Measurements from ENCODE around the gene PLD4. TPM values are rescaled to one million over a fixed set of nuclear protein-coding genes. Genes with fewer than 3 reads are reported as not detected.

The PLD4 gene
- polyA plus RNA-seq, 4 donors, result 0.42 to 12.4 (median 1.4) TPM; not detected in 1

DNA sequence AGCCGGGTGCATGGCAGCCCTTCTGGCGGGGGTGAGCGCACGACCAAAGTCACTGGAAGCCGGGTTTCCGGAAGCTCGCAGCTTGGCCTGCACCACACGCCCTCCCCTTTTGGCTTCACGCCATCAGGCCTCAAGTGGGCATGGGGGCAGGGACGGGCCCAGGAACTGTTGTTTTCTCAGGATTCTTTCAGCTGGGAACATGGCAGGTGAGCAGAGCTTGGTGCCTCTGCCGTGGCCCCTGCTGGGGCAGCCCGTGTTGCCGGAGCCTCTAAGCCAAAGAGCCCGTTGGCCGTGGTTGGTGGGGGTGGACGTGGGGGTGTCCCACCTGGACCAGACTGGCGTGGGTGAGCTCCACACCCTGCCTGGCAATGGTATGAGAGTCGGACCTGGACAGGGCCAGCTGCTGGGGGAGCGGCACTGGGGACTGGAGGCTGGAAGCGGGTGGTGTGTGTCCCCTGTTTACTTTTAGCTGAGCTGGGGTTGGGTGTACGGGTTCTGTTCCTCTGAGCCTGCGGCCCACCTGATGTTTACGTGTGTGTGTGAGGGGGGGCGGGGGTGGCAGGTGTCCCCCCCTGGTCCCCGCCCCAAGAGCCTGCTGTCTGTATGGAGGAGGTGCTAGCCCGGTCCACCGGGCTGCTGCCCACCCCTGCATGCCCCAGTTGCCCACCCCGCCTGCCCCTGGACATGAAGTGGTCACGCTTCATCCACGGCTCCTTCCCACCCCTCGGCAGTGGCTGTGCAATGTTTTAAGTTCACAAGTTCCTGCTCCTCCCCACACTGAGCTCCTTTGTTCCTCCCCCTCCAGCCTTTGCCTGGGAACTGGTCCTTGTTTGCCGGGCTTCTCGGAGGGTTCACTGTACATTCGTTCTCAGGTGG, 28.7 kb upstream of the PLD4 start:
- WGBS, 3 donors, result 51 to 69% (median 53%) methylated on average over 27 to 34 of the region's 34 CpGs
- Histone ChIP-seq H3K27me3 (ENCODE audit: control insufficient read depth in 3 of 3, insufficient read depth in 3 of 3, low read length in 3 of 3) (no peaks in the 10 kb centered on the region), H3K4me1 (ENCODE audit: control insufficient read depth in 3 of 3, insufficient read depth in 2 of 3, low read depth in 1 of 3, low read length in 2 of 3) (no peaks in the 10 kb centered on the region), H3K36me3 (ENCODE audit: control insufficient read depth in 3 of 3, insufficient read depth in 2 of 3, low read depth in 1 of 3, low read length in 3 of 3) (peaks cover 0 to 28% (median 3%) of the 10 kb centered on the region in 3 donors), H3K27ac (ENCODE audit: low read depth in 1 of 3, low read length in 2 of 3) (no peak overlapping the region), H3K4me3 (ENCODE audit: low read depth in 1 of 3, low read length in 3 of 3) (no peak overlapping the region), H3K9me3 (ENCODE audit: control insufficient read depth in 2 of 2, insufficient read depth in 1 of 2, low read depth in 1 of 2, low read length in 1 of 2) (peaks cover 0 to 1% of the 10 kb centered on the region in 2 donors)
- FAIRE-seq (no peak), DNase-seq (no peak)

GRCh38 chr14:104897330-104898194, 27.1 kb upstream of the PLD4 start:
- peaks cover 0 to 28% (median 3%) of the 10 kb centered on the region in 3 donors for H3K36me3 ChIP-seq (ENCODE audit: control insufficient read depth in 3 of 3, insufficient read depth in 2 of 3, low read depth in 1 of 3, low read length in 3 of 3)
- H3K27me3 ChIP-seq (ENCODE audit: control insufficient read depth in 3 of 3, insufficient read depth in 3 of 3, low read length in 3 of 3), result no peaks in the 10 kb centered on the region
- FAIRE-seq (no peak), DNase-seq (no peak)
- no peak overlapping the region for H3K27ac ChIP-seq (ENCODE audit: low read depth in 1 of 3, low read length in 2 of 3)
- no peaks in the 10 kb centered on the region for H3K9me3 ChIP-seq (ENCODE audit: control insufficient read depth in 2 of 2, insufficient read depth in 1 of 2, low read depth in 1 of 2, low read length in 1 of 2)
- no peak overlapping the region for H3K4me3 ChIP-seq (ENCODE audit: low read depth in 1 of 3, low read length in 3 of 3)
- H3K4me1 ChIP-seq (ENCODE audit: control insufficient read depth in 3 of 3, insufficient read depth in 2 of 3, low read depth in 1 of 3, low read length in 2 of 3), result no peaks in the 10 kb centered on the region
- 70 to 89% (median 77%) methylated on average over 37 of the region's 37 CpGs for WGBS, 3 donors

GRCh38 chr14:104898195-104898558, 26.5 kb upstream of the PLD4 start:
- H3K9me3 ChIP-seq (ENCODE audit: control insufficient read depth in 2 of 2, insufficient read depth in 1 of 2, low read depth in 1 of 2, low read length in 1 of 2), result no peaks in the 10 kb centered on the region
- H3K36me3 ChIP-seq (ENCODE audit: control insufficient read depth in 3 of 3, insufficient read depth in 2 of 3, low read depth in 1 of 3, low read length in 3 of 3), result peaks cover 0 to 27% (median 3%) of the 10 kb centered on the region in 3 donors
- no peak for FAIRE-seq
- no peak for DNase-seq
- peaks cover 0 to under 1% (median 0%) of the 10 kb centered on the region in 3 donors for H3K27me3 ChIP-seq (ENCODE audit: control insufficient read depth in 3 of 3, insufficient read depth in 3 of 3, low read length in 3 of 3)
- H3K4me1 ChIP-seq (ENCODE audit: control insufficient read depth in 3 of 3, insufficient read depth in 2 of 3, low read depth in 1 of 3, low read length in 2 of 3), result no peaks in the 10 kb centered on the region
- H3K4me3 ChIP-seq (ENCODE audit: low read depth in 1 of 3, low read length in 3 of 3), result no peak overlapping the region
- no peak overlapping the region for H3K27ac ChIP-seq (ENCODE audit: low read depth in 1 of 3, low read length in 2 of 3)
- WGBS, 3 donors, result 82 to 96% (median 89%) methylated on average over 7 of the region's 7 CpGs

DNA sequence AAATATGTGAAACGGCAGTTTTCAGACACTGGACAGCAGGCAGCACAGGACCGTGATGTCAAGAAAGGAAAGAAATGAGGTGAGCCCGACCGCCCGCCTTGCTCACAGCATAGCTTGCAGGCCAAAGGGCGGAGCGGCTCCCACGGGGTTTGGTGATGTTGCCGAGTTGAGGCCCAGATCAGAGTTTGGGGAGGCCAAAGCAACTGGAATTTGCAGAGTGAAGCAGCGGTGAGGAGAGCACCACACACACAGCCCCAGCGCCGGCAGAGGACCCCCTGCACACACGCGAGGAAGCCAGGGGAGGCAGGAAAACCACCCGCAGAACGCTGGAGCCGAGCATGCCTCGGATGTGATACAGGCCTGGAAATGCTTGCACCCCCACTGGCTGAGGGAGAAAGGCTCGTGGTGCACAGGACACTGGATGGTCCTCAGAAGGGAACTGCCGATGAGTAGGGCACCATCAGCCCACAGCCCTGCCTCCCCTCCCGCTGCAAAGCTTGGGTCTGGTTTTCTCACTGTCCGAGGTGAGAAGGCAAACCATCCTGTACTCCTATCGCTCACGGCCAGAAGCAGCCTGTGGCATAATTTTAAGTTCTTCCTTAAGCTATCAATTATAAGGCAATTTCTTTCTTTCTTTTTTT, 25.7 kb upstream of the PLD4 start:
- H3K4me1 ChIP-seq (ENCODE audit: control insufficient read depth in 3 of 3, insufficient read depth in 2 of 3, low read depth in 1 of 3, low read length in 2 of 3), result no peaks in the 10 kb centered on the region
- H3K4me3 ChIP-seq (ENCODE audit: low read depth in 1 of 3, low read length in 3 of 3), result no peak overlapping the region
- peaks cover 0 to 3% (median 2%) of the 10 kb centered on the region in 3 donors for H3K27me3 ChIP-seq (ENCODE audit: control insufficient read depth in 3 of 3, insufficient read depth in 3 of 3, low read length in 3 of 3)
- H3K36me3 ChIP-seq (ENCODE audit: control insufficient read depth in 3 of 3, insufficient read depth in 2 of 3, low read depth in 1 of 3, low read length in 3 of 3), result peaks cover 0 to 19% (median 3%) of the 10 kb centered on the region in 3 donors
- FAIRE-seq (no peak), DNase-seq (no peak)
- H3K9me3 ChIP-seq (ENCODE audit: control insufficient read depth in 2 of 2, insufficient read depth in 1 of 2, low read depth in 1 of 2, low read length in 1 of 2), result peaks cover 0 to 3% of the 10 kb centered on the region in 2 donors
- WGBS, 3 donors, result 75 to 81% (median 78%) methylated on average over 24 of the region's 24 CpGs
- H3K27ac ChIP-seq (ENCODE audit: low read depth in 1 of 3, low read length in 2 of 3), result no peak overlapping the region

DNA sequence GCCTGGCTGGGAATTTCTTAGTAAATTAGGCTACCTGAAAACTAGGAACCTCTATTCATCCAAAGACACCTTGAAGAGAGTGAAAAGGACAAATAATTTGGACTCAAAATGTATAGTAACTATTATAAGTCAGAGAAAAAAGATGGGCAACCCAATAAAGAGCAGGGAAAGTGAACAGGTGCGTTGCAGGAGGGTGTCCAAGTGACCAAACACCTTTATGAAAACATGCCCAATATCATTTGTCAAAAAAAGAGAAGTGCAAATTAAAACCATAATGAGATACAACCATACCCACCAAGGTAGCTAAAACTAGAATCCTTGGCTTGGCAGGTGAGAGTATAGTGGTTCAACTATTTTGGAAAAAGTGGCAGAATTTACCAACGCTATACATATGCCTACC, 24.9 kb upstream of the PLD4 start:
- Histone ChIP-seq H3K4me1 (ENCODE audit: control insufficient read depth in 3 of 3, insufficient read depth in 2 of 3, low read depth in 1 of 3, low read length in 2 of 3) (no peaks in the 10 kb centered on the region), H3K36me3 (ENCODE audit: control insufficient read depth in 3 of 3, insufficient read depth in 2 of 3, low read depth in 1 of 3, low read length in 3 of 3) (peaks cover 0 to 11% (median 2%) of the 10 kb centered on the region in 3 donors), H3K27me3 (ENCODE audit: control insufficient read depth in 3 of 3, insufficient read depth in 3 of 3, low read length in 3 of 3) (peaks cover 0 to 8% (median 6%) of the 10 kb centered on the region in 3 donors), H3K27ac (ENCODE audit: low read depth in 1 of 3, low read length in 2 of 3) (no peak overlapping the region), H3K9me3 (ENCODE audit: control insufficient read depth in 2 of 2, insufficient read depth in 1 of 2, low read depth in 1 of 2, low read length in 1 of 2) (peaks cover 0 to 3% of the 10 kb centered on the region in 2 donors), H3K4me3 (ENCODE audit: low read depth in 1 of 3, low read length in 3 of 3) (no peak overlapping the region)
- DNase-seq (no peak), FAIRE-seq (no peak)
- WGBS, 3 donors, result 27 to 64% (median 35%) methylated on average over 2 of the region's 2 CpGs

GRCh38 chr14:104900639-104901512, 23.8 kb upstream of the PLD4 start:
- 81 to 84% (median 81%) methylated on average over 12 of the region's 12 CpGs for WGBS, 3 donors
- DNase-seq (no peak), FAIRE-seq (no peak)
- Histone ChIP-seq H3K9me3 (ENCODE audit: control insufficient read depth in 2 of 2, insufficient read depth in 1 of 2, low read depth in 1 of 2, low read length in 1 of 2) (peaks cover 0 to 3% of the 10 kb centered on the region in 2 donors), H3K4me3 (ENCODE audit: low read depth in 1 of 3, low read length in 3 of 3) (no peak overlapping the region), H3K4me1 (ENCODE audit: control insufficient read depth in 3 of 3, insufficient read depth in 2 of 3, low read depth in 1 of 3, low read length in 2 of 3) (no peaks in the 10 kb centered on the region), H3K36me3 (ENCODE audit: control insufficient read depth in 3 of 3, insufficient read depth in 2 of 3, low read depth in 1 of 3, low read length in 3 of 3) (peaks cover 0 to under 1% (median 0%) of the 10 kb centered on the region in 3 donors), H3K27ac (ENCODE audit: low read depth in 1 of 3, low read length in 2 of 3) (no peak overlapping the region), H3K27me3 (ENCODE audit: control insufficient read depth in 3 of 3, insufficient read depth in 3 of 3, low read length in 3 of 3) (peaks cover 0 to 10% (median 6%) of the 10 kb centered on the region in 3 donors)

DNA sequence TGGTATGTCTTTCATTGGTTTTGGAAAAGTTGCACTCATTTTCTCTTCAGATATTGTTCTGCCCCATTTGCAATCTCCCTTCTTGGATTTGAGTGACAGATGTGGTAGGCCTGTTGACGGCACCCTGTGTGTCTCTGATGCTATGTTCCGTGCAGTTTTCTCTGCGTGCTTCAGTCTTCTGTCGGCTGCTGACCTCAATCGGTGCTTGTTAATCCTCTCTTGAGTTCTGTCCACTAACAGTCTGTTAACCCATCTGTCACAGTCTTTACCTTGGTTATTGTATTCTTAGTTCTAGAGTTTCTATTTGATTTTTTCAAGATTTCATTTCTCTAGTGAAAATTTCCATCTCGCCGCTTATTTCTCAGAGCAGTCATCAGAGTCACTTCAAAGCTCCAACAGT, 20.7 kb upstream of the PLD4 start:
- no peaks in the 10 kb centered on the region for H3K36me3 ChIP-seq (ENCODE audit: control insufficient read depth in 3 of 3, insufficient read depth in 2 of 3, low read depth in 1 of 3, low read length in 3 of 3)
- no peaks in the 10 kb centered on the region for H3K4me1 ChIP-seq (ENCODE audit: control insufficient read depth in 3 of 3, insufficient read depth in 2 of 3, low read depth in 1 of 3, low read length in 2 of 3)
- H3K27ac ChIP-seq (ENCODE audit: low read depth in 1 of 3, low read length in 2 of 3), result no peak overlapping the region
- DNase-seq (no peak), FAIRE-seq (no peak)
- no peak overlapping the region for H3K4me3 ChIP-seq (ENCODE audit: low read depth in 1 of 3, low read length in 3 of 3)
- 90 to 92% (median 92%) methylated on average over 7 of the region's 7 CpGs for WGBS, 3 donors
- H3K27me3 ChIP-seq (ENCODE audit: control insufficient read depth in 3 of 3, insufficient read depth in 3 of 3, low read length in 3 of 3), result peaks cover 0 to 10% (median 6%) of the 10 kb centered on the region in 3 donors
- H3K9me3 ChIP-seq (ENCODE audit: control insufficient read depth in 2 of 2, insufficient read depth in 1 of 2, low read depth in 1 of 2, low read length in 1 of 2), result peaks cover 0 to 8% of the 10 kb centered on the region in 2 donors

Data from small intestine (tissue), 7 donors.